ENCODE data around the gene ALB. TPM values are rescaled to one million over a fixed set of nuclear protein-coding genes. Genes with fewer than 3 reads are reported as not detected.

Gene ALB
- total RNA-seq, 2 donors from 2014 or later = 0.43 to 7.2 TPM

DNA sequence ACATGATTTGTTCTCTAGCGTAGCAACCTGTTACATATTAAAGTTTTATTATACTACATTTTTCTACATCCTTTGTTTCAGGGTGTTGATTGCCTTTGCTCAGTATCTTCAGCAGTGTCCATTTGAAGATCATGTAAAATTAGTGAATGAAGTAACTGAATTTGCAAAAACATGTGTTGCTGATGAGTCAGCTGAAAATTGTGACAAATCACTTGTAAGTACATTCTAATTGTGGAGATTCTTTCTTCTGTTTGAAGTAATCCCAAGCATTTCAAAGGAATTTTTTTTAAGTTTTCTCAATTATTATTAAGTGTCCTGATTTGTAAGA lies 2.4 kb downstream of the ALB start:
- DNase-seq (ENCODE audit: low spot score) = no peak
- intact Hi-C loops (cut with DNase I) = no loop called here

DNA sequence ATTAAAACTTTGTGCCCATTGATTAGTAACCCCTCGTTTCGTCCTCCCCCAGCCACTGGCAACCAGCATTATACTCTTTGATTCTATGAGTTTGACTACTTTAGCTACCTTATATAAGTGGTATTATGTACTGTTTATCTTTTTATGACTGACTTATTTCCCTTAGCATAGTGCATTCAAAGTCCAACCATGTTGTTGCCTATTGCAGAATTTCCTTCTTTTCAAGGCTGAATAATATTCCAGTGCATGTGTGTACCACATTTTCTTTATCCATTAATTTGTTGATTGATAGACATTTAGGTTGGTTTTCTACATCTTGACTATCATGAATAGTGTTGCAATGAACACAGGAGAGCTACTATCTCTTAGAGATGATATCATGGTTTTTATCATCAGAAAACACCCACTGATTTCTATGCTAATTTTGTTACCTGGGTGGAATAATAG lies 3.2 kb downstream of the ALB start:
- intact Hi-C loops (cut with DNase I) = loop anchor here in 1 of 2 donors (1.0 kb wide), 1 partner anchor 22 kb away; no protein-coding TSS in a partner anchor
- no peak for DNase-seq (ENCODE audit: low spot score)

DNA sequence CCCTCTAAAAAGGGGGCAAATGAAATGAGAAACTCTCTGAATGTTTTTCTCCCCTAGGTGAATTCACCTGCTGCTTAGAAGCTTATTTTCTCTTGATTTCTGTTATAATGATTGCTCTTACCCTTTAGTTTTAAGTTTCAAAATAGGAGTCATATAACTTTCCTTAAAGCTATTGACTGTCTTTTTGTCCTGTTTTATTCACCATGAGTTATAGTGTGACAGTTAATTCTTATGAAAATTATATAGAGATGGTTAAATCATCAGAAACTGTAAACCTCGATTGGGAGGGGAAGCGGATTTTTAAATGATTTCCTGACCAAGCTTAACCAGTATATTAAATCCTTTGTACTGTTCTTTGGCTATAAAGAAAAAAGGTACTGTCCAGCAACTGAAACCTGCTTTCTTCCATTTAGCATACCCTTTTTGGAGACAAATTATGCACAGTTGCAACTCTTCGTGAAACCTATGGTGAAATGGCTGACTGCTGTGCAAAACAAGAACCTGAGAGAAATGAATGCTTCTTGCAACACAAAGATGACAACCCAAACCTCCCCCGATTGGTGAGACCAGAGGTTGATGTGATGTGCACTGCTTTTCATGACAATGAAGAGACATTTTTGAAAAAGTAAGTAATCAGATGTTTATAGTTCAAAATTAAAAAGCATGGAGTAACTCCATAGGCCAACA lies 4.2 kb downstream of the ALB start:
- intact Hi-C loops (cut with DNase I) = no loop called here
- DNase-seq (ENCODE audit: low spot score) = no peak

DNA sequence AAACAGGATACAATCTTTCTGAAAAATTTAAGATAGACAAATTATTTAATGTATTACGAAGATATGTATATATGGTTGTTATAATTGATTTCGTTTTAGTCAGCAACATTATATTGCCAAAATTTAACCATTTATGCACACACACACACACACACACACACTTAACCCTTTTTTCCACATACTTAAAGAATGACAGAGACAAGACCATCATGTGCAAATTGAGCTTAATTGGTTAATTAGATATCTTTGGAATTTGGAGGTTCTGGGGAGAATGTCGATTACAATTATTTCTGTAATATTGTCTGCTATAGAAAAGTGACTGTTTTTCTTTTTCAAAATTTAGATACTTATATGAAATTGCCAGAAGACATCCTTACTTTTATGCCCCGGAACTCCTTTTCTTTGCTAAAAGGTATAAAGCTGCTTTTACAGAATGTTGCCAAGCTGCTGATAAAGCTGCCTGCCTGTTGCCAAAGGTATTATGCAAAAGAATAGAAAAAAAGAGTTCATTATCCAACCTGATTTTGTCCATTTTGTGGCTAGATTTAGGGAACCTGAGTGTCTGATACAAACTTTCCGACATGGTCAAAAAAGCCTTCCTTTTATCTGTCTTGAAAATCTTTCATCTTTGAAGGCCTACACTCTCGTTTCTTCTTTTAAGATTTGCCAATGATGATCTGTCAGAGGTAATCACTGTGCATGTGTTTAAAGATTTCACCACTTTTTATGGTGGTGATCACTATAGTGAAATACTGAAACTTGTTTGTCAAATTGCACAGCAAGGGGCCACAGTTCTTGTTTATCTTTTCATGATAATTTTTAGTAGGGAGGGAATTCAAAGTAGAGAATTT lies 5.2 kb downstream of the ALB start:
- intact Hi-C loops (cut with DNase I) = no loop called here
- no peak for DNase-seq (ENCODE audit: low spot score)

DNA sequence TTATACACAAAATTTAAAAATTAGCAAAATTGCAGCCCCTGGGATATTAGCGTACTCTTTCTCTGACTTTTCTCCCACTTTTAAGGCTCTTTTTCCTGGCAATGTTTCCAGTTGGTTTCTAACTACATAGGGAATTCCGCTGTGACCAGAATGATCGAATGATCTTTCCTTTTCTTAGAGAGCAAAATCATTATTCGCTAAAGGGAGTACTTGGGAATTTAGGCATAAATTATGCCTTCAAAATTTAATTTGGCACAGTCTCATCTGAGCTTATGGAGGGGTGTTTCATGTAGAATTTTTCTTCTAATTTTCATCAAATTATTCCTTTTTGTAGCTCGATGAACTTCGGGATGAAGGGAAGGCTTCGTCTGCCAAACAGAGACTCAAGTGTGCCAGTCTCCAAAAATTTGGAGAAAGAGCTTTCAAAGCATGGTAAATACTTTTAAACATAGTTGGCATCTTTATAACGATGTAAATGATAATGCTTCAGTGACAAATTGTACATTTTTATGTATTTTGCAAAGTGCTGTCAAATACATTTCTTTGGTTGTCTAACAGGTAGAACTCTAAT lies 6.0 kb downstream of the ALB start:
- intact Hi-C loops (cut with DNase I) = no loop called here
- no peak for DNase-seq (ENCODE audit: low spot score)

DNA sequence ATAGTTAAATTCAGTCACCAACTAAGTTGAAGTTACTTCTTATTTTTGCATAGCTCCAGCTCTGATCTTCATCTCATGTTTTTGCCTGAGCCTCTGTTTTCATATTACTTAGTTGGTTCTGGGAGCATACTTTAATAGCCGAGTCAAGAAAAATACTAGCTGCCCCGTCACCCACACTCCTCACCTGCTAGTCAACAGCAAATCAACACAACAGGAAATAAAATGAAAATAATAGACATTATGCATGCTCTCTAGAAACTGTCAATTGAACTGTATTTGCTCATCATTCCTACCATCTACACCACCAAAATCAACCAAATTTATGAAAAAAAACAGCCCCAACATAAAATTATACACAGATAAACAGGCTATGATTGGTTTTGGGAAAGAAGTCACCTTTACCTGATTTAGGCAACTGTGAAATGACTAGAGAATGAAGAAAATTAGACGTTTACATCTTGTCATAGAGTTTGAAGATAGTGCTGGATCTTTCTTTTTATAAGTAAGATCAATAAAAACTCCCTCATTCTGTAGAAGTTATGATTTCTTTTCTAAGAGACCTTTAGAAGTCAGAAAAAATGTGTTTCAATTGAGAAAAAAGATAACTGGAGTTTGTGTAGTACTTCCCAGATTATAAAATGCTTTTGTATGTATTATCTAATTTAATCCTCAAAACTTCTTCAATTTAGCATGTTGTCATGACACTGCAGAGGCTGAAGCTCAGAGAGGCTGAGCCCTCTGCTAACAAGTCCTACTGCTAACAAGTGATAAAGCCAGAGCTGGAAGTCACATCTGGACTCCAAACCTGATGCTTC lies 7.0 kb downstream of the ALB start:
- no peak for DNase-seq (ENCODE audit: low spot score)
- intact Hi-C loops (cut with DNase I) = no loop called here

DNA sequence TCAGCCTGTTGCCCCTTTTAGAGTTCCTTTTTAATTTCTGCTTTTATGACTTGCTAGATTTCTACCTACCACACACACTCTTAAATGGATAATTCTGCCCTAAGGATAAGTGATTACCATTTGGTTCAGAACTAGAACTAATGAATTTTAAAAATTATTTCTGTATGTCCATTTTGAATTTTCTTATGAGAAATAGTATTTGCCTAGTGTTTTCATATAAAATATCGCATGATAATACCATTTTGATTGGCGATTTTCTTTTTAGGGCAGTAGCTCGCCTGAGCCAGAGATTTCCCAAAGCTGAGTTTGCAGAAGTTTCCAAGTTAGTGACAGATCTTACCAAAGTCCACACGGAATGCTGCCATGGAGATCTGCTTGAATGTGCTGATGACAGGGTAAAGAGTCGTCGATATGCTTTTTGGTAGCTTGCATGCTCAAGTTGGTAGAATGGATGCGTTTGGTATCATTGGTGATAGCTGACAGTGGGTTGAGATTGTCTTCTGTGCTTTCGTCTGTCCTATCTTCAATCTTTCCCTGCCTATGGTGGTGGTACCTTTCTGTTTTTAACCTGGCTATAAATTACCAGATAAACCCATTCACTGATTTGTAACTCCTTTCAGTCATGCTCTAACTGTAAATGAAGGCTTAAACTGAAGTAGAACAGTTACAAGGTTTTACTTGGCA lies 7.8 kb downstream of the ALB start:
- DNase-seq (ENCODE audit: low spot score) = no peak
- intact Hi-C loops (cut with DNase I) = no loop called here

DNA sequence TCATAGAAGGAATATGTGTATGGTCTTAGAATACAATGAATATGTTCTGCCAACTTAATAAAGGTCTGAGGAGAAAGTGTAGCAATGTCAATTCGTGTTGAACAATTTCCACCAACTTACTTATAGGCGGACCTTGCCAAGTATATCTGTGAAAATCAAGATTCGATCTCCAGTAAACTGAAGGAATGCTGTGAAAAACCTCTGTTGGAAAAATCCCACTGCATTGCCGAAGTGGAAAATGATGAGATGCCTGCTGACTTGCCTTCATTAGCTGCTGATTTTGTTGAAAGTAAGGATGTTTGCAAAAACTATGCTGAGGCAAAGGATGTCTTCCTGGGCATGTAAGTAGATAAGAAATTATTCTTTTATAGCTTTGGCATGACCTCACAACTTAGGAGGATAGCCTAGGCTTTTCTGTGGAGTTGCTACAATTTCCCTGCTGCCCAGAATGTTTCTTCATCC lies 9.2 kb downstream of the ALB start:
- intact Hi-C loops (cut with DNase I) = no loop called here
- DNase-seq (ENCODE audit: low spot score) = no peak

DNA sequence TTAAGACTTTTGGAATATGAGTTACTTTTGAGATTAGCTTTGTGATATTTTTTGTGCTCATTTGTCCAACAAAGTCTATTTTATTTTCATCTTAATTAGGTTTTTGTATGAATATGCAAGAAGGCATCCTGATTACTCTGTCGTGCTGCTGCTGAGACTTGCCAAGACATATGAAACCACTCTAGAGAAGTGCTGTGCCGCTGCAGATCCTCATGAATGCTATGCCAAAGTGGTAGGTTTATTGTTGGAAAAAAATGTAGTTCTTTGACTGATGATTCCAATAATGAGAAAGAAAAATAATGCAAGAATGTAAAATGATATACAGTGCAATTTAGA lies 10.8 kb downstream of the ALB start:
- DNase-seq (ENCODE audit: low spot score) = no peak
- intact Hi-C loops (cut with DNase I) = no loop called here

DNA sequence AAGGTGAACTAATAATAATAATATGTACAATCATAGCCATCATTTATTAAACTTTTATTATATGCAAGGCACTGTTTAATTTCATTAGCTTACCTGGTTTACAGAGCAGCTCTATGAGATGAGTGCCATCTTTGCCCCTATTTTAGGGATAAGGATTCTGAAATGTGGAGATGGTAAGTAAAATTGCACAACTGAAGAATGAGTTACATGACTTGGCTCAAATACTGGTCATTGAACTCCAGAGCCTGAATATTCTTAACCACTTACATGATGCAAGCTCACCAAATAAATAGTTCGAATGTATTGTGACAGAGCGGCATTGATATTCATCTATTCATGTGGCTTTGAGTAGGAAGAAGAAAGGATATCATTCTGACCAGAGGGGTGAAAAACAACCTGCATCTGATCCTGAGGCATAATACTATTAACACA lies 11.7 kb downstream of the ALB start:
- intact Hi-C loops (cut with DNase I) = no loop called here
- no peak for DNase-seq (ENCODE audit: low spot score)

DNA sequence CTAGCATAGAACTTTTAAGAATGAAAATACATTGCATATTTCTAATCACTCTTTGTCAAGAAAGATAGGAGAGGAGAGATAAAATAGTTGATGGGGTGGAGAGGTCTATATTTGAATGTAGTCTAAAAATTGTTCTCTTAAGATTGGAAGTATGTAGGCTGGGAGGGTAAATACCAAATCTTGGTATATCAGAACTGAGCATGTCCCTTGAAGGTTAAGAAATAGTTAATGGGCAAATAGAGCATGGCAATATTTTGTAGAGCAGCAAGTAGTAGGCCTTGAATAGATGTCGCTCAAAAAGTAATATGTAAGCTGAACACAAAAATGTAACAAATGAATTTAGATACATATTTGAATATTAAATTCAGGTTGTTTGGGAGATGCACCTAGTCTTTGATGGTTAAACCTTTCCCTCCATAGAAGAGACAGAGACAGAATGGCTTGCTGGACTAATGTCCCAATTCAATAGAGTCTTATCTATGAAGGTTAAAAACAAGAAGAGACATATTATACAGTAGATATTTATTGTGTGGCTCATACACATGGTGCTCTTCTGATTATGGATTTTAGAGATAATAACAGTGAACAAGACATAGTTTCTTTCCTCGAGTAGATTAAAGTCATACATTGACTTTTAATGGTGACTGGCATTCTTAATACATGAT lies 12.5 kb downstream of the ALB start:
- DNase-seq (ENCODE audit: low spot score) = no peak
- intact Hi-C loops (cut with DNase I) = no loop called here

DNA sequence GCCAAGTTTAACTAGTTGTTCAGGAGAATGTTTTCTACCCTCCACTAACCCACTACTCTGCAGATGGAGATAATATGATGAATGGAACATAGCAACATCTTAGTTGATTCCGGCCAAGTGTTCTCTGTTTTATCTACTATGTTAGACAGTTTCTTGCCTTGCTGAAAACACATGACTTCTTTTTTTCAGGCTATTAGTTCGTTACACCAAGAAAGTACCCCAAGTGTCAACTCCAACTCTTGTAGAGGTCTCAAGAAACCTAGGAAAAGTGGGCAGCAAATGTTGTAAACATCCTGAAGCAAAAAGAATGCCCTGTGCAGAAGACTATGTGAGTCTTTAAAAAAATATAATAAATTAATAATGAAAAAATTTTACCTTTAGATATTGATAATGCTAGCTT lies 13.3 kb downstream of the ALB start:
- intact Hi-C loops (cut with DNase I) = no loop called here

DNA sequence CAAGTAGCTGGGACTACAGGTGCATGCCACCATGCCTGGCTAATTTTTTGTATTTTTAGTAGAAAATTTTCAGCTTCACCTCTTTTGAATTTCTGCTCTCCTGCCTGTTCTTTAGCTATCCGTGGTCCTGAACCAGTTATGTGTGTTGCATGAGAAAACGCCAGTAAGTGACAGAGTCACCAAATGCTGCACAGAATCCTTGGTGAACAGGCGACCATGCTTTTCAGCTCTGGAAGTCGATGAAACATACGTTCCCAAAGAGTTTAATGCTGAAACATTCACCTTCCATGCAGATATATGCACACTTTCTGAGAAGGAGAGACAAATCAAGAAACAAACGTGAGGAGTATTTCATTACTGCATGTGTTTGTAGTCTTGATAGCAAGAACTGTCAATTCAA lies 13.9 kb downstream of the ALB start:
- intact Hi-C loops (cut with DNase I) = no loop called here
- DNase-seq (ENCODE audit: low spot score) = no peak

More for the DNA sequence above, 13.3 kb downstream of the ALB start:
- DNase-seq (ENCODE audit: low spot score) = no peak

DNA sequence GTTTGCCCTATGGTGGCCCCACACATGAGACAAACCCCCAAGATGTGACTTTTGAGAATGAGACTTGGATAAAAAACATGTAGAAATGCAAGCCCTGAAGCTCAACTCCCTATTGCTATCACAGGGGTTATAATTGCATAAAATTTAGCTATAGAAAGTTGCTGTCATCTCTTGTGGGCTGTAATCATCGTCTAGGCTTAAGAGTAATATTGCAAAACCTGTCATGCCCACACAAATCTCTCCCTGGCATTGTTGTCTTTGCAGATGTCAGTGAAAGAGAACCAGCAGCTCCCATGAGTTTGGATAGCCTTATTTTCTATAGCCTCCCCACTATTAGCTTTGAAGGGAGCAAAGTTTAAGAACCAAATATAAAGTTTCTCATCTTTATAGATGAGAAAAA lies 14.6 kb downstream of the ALB start:
- DNase-seq (ENCODE audit: low spot score) = no peak
- intact Hi-C loops (cut with DNase I) = no loop called here

DNA sequence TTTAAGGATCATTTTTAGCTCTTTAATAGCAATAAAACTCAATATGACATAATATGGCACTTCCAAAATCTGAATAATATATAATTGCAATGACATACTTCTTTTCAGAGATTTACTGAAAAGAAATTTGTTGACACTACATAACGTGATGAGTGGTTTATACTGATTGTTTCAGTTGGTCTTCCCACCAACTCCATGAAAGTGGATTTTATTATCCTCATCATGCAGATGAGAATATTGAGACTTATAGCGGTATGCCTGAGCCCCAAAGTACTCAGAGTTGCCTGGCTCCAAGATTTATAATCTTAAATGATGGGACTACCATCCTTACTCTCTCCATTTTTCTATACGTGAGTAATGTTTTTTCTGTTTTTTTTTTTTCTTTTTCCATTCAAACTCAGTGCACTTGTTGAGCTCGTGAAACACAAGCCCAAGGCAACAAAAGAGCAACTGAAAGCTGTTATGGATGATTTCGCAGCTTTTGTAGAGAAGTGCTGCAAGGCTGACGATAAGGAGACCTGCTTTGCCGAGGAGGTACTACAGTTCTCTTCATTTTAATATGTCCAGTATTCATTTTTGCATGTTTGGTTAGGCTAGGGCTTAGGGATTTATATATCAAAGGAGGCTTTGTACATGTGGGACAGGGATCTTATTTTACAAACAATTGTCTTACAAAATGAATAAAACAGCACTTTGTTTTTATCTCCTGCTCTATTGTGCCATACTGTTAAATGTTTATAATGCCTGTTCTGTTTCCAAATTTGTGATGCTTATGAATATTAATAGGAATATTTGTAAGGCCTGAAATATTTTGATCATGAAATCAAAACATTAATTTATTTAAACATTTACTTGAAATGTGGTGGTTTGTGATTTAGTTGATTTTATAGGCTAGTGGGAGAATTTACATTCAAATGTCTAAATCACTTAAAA lies 15.3 kb downstream of the ALB start:
- intact Hi-C loops (cut with DNase I) = no loop called here
- DNase-seq (ENCODE audit: low spot score) = no peak

DNA sequence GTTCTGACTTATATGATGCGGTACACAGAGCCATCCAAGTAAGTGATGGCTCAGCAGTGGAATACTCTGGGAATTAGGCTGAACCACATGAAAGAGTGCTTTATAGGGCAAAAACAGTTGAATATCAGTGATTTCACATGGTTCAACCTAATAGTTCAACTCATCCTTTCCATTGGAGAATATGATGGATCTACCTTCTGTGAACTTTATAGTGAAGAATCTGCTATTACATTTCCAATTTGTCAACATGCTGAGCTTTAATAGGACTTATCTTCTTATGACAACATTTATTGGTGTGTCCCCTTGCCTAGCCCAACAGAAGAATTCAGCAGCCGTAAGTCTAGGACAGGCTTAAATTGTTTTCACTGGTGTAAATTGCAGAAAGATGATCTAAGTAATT lies 16.5 kb downstream of the ALB start:
- DNase-seq (ENCODE audit: low spot score) = no peak
- intact Hi-C loops (cut with DNase I) = no loop called here

DNA sequence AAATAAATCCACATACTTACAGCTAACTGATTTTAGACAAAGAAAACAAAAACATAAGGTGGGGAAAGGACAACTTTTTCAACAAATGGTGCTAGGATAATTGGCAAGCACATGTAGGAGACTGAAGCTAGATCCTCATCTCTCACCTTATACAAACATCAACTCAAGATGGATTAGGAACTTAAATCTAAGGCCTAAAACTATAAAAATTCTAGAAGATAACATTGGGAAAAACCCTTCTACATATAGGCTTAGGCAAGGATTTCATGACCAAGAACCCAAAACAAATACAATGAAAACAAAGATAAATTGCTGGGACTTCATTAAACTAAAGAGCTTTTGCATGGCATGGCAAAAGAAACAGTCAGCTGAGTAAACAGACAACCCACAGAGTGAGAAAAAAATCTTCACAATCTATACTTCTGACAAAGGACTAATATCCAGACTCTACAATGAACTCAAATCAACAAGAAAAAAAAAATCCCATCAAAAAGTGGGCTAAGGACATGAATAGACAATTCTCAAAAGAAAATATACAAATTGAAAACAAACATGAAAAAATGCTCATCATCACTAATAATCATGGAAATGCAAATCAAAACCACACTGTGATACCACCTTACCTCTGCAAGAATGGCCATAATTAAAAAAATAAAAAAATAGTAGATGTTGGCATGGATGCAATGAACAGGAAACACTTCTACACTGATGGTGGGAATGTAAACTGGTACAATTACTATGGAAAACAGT lies 17.8 kb downstream of the ALB start:
- DNase-seq (ENCODE audit: low spot score) = no peak
- intact Hi-C loops (cut with DNase I) = no loop called here
